WTC11 (cell line): ENCODE data around the gene SYTL2. TPM values are rescaled to one million over a fixed set of nuclear protein-coding genes. Genes with fewer than 3 reads are reported as not detected.
A peak's percentile ranks its signal among the peaks of the same experiment; 100 is the strongest.

Experiments
- ATAC-seq: fragments of 200-7000 bp; cut with Tn5 transposase; 2 replicates; pipeline ENCODE4 v1.10.0; 2021; ENCODE audit warnings: mild to moderate bottlenecking, moderate library complexity
- CTCF ChIA-PET: fragments of 300-600 bp; sonication (Branson Sonifier 250); formaldehyde crosslinking; loops from one replicate; lab custom pipeline; 2021; ENCODE audit warnings: antibody characterized with exemption; lab: Charles Lee
- POLR2A ChIA-PET: fragments of 350-600 bp; sonication (Branson Sonifier 250); formaldehyde crosslinking; loops from one replicate; lab custom pipeline; 2021; ENCODE audit warnings: antibody characterized with exemption; lab: Charles Lee
- DNase-seq: peaks from one replicate; pipeline ENCODE4 v3.0.0; 2021; ENCODE audit warnings: low spot score
- H3K27ac Mint-ChIP-seq: 2 replicates; pipeline ENCODE4 v1.8.0; 2021; ENCODE audit warnings: mixed read lengths
- H3K27me3 Mint-ChIP-seq: 2 replicates; pipeline ENCODE4 v1.8.0; 2021; ENCODE audit warnings: low read depth, mild to moderate bottlenecking, moderate library complexity, mixed read lengths
- H3K36me3 Mint-ChIP-seq: 2 replicates; pipeline ENCODE4 v1.8.0; 2021; ENCODE audit warnings: mixed read lengths
- H3K4me1 Mint-ChIP-seq: 2 replicates; pipeline ENCODE4 v1.8.0; 2022; ENCODE audit warnings: mixed read lengths
- H3K4me3 Mint-ChIP-seq: 2 replicates; pipeline ENCODE4 v1.8.0; 2021; ENCODE audit warnings: mild to moderate bottlenecking, moderate library complexity, mixed read lengths
- H3K9me3 Mint-ChIP-seq: 2 replicates; pipeline ENCODE4 v1.8.0; 2021; ENCODE audit warnings: mixed read lengths
- AR ChIP-seq: fragments of 250-450 bp; sonication (Bioruptor Pico); IDR thresholded peaks from 2 replicates; pipeline ENCODE4 v1.9.0; 2021; ENCODE audit warnings: mild to moderate bottlenecking
- ATF1 ChIP-seq: sonication (generic); formaldehyde crosslinking; IDR thresholded peaks from 2 replicates; pipeline ENCODE4 v1.8.1; 2023; ENCODE audit warnings: mild to moderate bottlenecking, moderate library complexity, missing genetic modification reagents
- ATF3 ChIP-seq: sonication (generic); formaldehyde crosslinking; conservative IDR thresholded peaks from 2 replicates; pipeline ENCODE4 v1.8.1; 2022; ENCODE audit warnings: mild to moderate bottlenecking, missing genetic modification reagents
- CBFB ChIP-seq: sonication (generic); formaldehyde crosslinking; IDR thresholded peaks from 2 replicates; pipeline ENCODE4 v1.8.1; 2022; ENCODE audit warnings: mild to moderate bottlenecking, low read depth, missing genetic modification reagents
- ERG ChIP-seq: fragments of 250-450 bp; sonication (Bioruptor Pico); IDR thresholded peaks from 2 replicates; pipeline ENCODE4 v1.8.0; 2021; ENCODE audit warnings: mild to moderate bottlenecking
- FOXK1 ChIP-seq: sonication (generic); formaldehyde crosslinking; IDR thresholded peaks from 2 replicates; pipeline ENCODE4 v1.8.0; 2022; ENCODE audit warnings: mild to moderate bottlenecking, moderate library complexity, missing genetic modification reagents
- FOXP1 ChIP-seq: sonication (generic); formaldehyde crosslinking; IDR thresholded peaks from 2 replicates; pipeline ENCODE4 v1.8.0; 2022; ENCODE audit warnings: missing genetic modification reagents, mild to moderate bottlenecking, moderate library complexity, borderline replicate concordance
- GABPB1 ChIP-seq: sonication (generic); formaldehyde crosslinking; IDR thresholded peaks from 2 replicates; pipeline ENCODE4 v1.8.1; 2023; ENCODE audit warnings: mild to moderate bottlenecking, missing genetic modification reagents
- GTF2I ChIP-seq: fragments of 250-450 bp; sonication (Bioruptor Pico); conservative IDR thresholded peaks from 2 replicates; pipeline ENCODE4 v1.4.0; 2021; ENCODE audit warnings: mild to moderate bottlenecking
- IRF1 ChIP-seq: sonication (generic); formaldehyde crosslinking; IDR thresholded peaks from 2 replicates; pipeline ENCODE4 v1.8.0; 2023; ENCODE audit warnings: missing genetic modification reagents
- JAZF1 ChIP-seq: fragments of 250-450 bp; sonication (Bioruptor Pico); IDR thresholded peaks from 2 replicates; pipeline ENCODE4 v1.9.0; 2021; ENCODE audit warnings: moderate library complexity, mild to moderate bottlenecking, inconsistent platforms
- NFATC4 ChIP-seq: fragments of 250-450 bp; sonication (Bioruptor Pico); IDR thresholded peaks from 2 replicates; pipeline ENCODE4 v1.9.0; 2021; ENCODE audit warnings: mild to moderate bottlenecking
- NFYB ChIP-seq: sonication (generic); formaldehyde crosslinking; conservative IDR thresholded peaks from 2 replicates; pipeline ENCODE4 v1.8.0; 2022; ENCODE audit warnings: low read depth, missing genetic modification reagents
- PRDM15 ChIP-seq: sonication (generic); formaldehyde crosslinking; IDR thresholded peaks from 2 replicates; pipeline ENCODE4 v1.8.0; 2022; ENCODE audit warnings: missing genetic modification reagents
- TP53 ChIP-seq: sonication (generic); formaldehyde crosslinking; IDR thresholded peaks from 2 replicates; pipeline ENCODE4 v1.8.1; 2023; ENCODE audit warnings: mild to moderate bottlenecking, missing genetic modification reagents
- ZNF138 ChIP-seq: sonication (generic); formaldehyde crosslinking; conservative IDR thresholded peaks from 2 replicates; pipeline ENCODE4 v1.8.1; 2022; ENCODE audit warnings: mild to moderate bottlenecking, moderate library complexity, missing genetic modification reagents
- ZNF425 ChIP-seq: fragments of 250-450 bp; sonication (Bioruptor Pico); conservative IDR thresholded peaks from 2 replicates; pipeline ENCODE4 v1.9.0; 2021; ENCODE audit warnings: mild to moderate bottlenecking
- ZSCAN18 ChIP-seq: fragments of 250-450 bp; sonication (Bioruptor Pico); IDR thresholded peaks from 2 replicates; pipeline ENCODE4 v2.1.2; 2022; ENCODE audit warnings: mild to moderate bottlenecking, moderate library complexity
- total RNA-seq: library from RNA; stranded (reverse); gene quantifications from 3 replicates; pipeline ENCODE4 v1.2.3, GENCODE V29; 2021

Gene SYTL2
- total RNA-seq, 1 experiment from 2014 or later: 7.1 TPM

- TF ChIP-seq ERG: no peak
- no peak for TF ChIP-seq ZSCAN18 (CRISPR knock-in tag)
- TF ChIP-seq IRF1 (CRISPR knock-in tag): no peak
- no peak for TF ChIP-seq ATF3 (CRISPR knock-in tag)
- no peak for TF ChIP-seq FOXK1 (CRISPR knock-in tag)
Observed at GRCh38 chr11:85749287-85749834, 61.6 kb downstream of the SYTL2 start (continued).

GRCh38 chr11:85748455-85748891 lies 62.5 kb downstream of the SYTL2 start:
- CTCF ChIA-PET: no interaction called here
- Mint-ChIP-seq H3K27me3 (no peaks in the 10 kb centered on the region), H3K27ac (peak overlapping the region; percentile 6; the same call in 1 of the 2 replicates), H3K4me3 (peak overlapping the region; percentile 4; the same call in 1 of the 2 replicates), H3K36me3 (no peaks in the 10 kb centered on the region), H3K4me1 (peaks cover 43% of the 10 kb centered on the region), H3K9me3 (no peaks in the 10 kb centered on the region)
- POLR2A ChIA-PET: no interaction called here
- ATAC-seq (peak; percentile 54), DNase-seq (no peak)
- no peak for TF ChIP-seq CBFB (CRISPR knock-in tag)
- no peak for TF ChIP-seq FOXP1 (CRISPR knock-in tag)
- TF ChIP-seq ZNF138: no peak
- TF ChIP-seq JAZF1 (CRISPR knock-in tag): no peak
- TF ChIP-seq GTF2I (CRISPR knock-in tag): no peak
- TF ChIP-seq AR: no peak
- no peak for TF ChIP-seq NFYB (CRISPR knock-in tag)
- TF ChIP-seq ATF1 (CRISPR knock-in tag): no peak
- no peak for TF ChIP-seq TP53
- TF ChIP-seq NFATC4 (CRISPR knock-in tag): no peak
- no peak for TF ChIP-seq GABPB1 (CRISPR knock-in tag)
- no peak for TF ChIP-seq PRDM15 (CRISPR knock-in tag)
- no peak for TF ChIP-seq ZNF425 (CRISPR knock-in tag)
